Measurements from ENCODE around the gene AIPL1. TPM values are rescaled to one million over a fixed set of nuclear protein-coding genes. Genes with fewer than 3 reads are reported as not detected.

Gene AIPL1
- total RNA-seq, 1 experiment from 2014 or later: 0.46 TPM

GRCh38 chr17:6482105-6482455 lies 47.2 kb upstream of the AIPL1 start (continued):
- TF ChIP-seq ZNF423 (CRISPR knock-in tag; IDR thresholded peaks at IDR 0.05) (no peak), NFATC4 (CRISPR knock-in tag; IDR thresholded peaks at IDR 0.05) (no peak)

DNA sequence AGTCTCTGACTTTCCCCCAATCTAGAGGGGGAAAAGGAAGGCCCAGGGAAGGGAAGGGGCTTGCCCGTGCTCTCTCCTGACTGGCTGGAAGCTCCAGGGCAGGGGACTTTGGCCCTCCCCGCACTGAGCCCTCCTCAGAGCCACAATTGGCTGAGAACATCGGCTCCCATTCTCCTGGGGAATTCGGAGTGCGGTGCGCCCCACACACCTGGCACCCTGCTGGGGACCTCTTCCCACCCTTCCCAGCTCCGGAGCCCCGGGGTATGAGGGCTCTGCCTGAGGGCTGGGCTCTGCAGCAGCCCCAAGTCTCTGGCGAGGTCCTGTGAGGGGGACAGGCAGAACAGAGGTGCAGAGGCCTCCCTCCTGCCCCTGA lies 45.4 kb upstream of the AIPL1 start:
- no peaks in the 10 kb centered on the region for H3K27me3 Mint-ChIP-seq (ENCODE audit: low read depth)
- DNase-seq (ENCODE audit: low spot score): no peak
- ChIA-PET POLR2A (no interaction called here), CTCF (interaction anchor here (1.2 to 2.3 kb wide), 5 partner anchors 15 to 95 kb away, joined by 3 to 10 read pairs (median 5); no protein-coding TSS in a partner anchor)
- H3K4me3 Mint-ChIP-seq: no peak overlapping the region
- peaks cover 11% of the 10 kb centered on the region for H3K4me1 Mint-ChIP-seq
- H3K9me3 Mint-ChIP-seq: no peaks in the 10 kb centered on the region
- H3K27ac Mint-ChIP-seq: no peak overlapping the region
- no peaks in the 10 kb centered on the region for H3K36me3 Mint-ChIP-seq
- ATAC-seq: peak; percentile 88
- TF ChIP-seq, protein P1, sequence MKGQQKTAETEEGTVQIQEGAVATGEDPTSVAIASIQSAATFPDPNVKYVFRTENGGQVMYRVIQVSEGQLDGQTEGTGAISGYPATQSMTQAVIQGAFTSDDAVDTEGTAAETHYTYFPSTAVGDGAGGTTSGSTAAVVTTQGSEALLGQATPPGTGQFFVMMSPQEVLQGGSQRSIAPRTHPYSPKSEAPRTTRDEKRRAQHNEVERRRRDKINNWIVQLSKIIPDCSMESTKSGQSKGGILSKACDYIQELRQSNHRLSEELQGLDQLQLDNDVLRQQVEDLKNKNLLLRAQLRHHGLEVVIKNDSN (CRISPR knock-in tag; IDR thresholded peaks at IDR 0.05): no peak
- TF ChIP-seq, protein P2, sequence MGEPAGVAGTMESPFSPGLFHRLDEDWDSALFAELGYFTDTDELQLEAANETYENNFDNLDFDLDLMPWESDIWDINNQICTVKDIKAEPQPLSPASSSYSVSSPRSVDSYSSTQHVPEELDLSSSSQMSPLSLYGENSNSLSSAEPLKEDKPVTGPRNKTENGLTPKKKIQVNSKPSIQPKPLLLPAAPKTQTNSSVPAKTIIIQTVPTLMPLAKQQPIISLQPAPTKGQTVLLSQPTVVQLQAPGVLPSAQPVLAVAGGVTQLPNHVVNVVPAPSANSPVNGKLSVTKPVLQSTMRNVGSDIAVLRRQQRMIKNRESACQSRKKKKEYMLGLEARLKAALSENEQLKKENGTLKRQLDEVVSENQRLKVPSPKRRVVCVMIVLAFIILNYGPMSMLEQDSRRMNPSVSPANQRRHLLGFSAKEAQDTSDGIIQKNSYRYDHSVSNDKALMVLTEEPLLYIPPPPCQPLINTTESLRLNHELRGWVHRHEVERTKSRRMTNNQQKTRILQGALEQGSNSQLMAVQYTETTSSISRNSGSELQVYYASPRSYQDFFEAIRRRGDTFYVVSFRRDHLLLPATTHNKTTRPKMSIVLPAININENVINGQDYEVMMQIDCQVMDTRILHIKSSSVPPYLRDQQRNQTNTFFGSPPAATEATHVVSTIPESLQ (CRISPR knock-in tag; IDR thresholded peaks at IDR 0.05): no peak
- TF ChIP-seq JAZF1 (CRISPR knock-in tag; IDR thresholded peaks at IDR 0.05) (no peak), ZNF671 (CRISPR knock-in tag; IDR thresholded peaks at IDR 0.05) (no peak)
- TF ChIP-seq, protein P3, sequence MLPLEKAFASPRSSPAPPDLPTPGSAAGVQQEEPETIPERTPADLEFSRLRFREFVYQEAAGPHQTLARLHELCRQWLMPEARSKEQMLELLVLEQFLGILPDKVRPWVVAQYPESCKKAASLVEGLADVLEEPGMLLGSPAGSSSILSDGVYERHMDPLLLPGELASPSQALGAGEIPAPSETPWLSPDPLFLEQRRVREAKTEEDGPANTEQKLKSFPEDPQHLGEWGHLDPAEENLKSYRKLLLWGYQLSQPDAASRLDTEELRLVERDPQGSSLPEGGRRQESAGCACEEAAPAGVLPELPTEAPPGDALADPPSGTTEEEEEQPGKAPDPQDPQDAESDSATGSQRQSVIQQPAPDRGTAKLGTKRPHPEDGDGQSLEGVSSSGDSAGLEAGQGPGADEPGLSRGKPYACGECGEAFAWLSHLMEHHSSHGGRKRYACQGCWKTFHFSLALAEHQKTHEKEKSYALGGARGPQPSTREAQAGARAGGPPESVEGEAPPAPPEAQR (CRISPR knock-in tag; IDR thresholded peaks at IDR 0.05): no peak

DNA sequence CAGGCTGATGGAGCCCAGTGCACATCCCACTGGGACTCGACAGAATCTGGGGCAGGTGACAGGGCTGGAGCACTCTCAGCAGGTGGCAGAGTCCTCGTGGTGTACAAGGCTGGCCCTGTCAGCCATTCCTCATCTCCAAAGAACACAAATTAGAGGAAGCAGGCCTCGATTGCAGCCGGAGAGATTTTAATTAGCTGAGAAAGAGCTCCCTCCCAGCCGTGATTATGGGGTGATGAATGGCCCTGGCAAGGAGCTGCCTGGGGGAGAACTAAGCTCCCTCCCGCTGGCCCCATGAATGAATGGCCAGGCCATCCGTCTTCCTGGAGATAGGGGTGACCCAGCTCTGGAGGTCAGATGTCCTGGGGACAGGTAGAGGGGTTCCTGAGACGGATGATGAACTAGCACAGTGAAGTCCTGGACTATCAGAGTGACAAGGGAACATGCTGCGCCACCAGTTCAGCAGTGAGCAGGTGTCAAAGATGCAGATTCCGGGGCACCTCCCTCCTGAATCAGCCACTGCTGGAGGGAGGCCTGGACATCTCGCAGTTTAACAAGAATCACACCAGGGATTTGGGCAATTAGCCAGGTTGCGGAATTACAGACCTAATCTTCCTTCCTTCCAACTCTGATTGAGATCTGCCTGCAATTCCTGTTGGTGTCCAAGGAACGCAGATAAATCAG lies 44.8 kb upstream of the AIPL1 start:
- peaks cover 11% of the 10 kb centered on the region for H3K4me1 Mint-ChIP-seq
- ChIA-PET CTCF (interaction anchor here (1.2 to 2.3 kb wide), 5 partner anchors 16 to 95 kb away, joined by 3 to 10 read pairs (median 5); no protein-coding TSS in a partner anchor), POLR2A (no interaction called here)
- TF ChIP-seq ZNF121 (CRISPR knock-in tag; IDR thresholded peaks at IDR 0.05) (no peak), EMX1 (CRISPR knock-in tag; IDR thresholded peaks at IDR 0.05) (no peak), E2F1 (CRISPR knock-in tag; IDR thresholded peaks at IDR 0.05) (no peak), ZNF263 (CRISPR knock-in tag; IDR thresholded peaks at IDR 0.05; ENCODE audit: low read depth) (no peak), ZNF281 (CRISPR knock-in tag; IDR thresholded peaks at IDR 0.05) (no peak), ELF4 (CRISPR knock-in tag; IDR thresholded peaks at IDR 0.05; ENCODE audit: low read depth) (no peak), RELA (CRISPR knock-in tag; IDR thresholded peaks at IDR 0.05; ENCODE audit: borderline replicate concordance) (no peak), CBFB (CRISPR knock-in tag; IDR thresholded peaks at IDR 0.05; ENCODE audit: low read depth) (no peak), NFATC4 (CRISPR knock-in tag; IDR thresholded peaks at IDR 0.05) (no peak)
- TF ChIP-seq, protein P2 (CRISPR knock-in tag; IDR thresholded peaks at IDR 0.05): no peak
- TF ChIP-seq, protein P4, sequence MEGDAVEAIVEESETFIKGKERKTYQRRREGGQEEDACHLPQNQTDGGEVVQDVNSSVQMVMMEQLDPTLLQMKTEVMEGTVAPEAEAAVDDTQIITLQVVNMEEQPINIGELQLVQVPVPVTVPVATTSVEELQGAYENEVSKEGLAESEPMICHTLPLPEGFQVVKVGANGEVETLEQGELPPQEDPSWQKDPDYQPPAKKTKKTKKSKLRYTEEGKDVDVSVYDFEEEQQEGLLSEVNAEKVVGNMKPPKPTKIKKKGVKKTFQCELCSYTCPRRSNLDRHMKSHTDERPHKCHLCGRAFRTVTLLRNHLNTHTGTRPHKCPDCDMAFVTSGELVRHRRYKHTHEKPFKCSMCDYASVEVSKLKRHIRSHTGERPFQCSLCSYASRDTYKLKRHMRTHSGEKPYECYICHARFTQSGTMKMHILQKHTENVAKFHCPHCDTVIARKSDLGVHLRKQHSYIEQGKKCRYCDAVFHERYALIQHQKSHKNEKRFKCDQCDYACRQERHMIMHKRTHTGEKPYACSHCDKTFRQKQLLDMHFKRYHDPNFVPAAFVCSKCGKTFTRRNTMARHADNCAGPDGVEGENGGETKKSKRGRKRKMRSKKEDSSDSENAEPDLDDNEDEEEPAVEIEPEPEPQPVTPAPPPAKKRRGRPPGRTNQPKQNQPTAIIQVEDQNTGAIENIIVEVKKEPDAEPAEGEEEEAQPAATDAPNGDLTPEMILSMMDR (IDR thresholded peaks at IDR 0.05): no peak
- ATAC-seq: peak; percentile 12; the same call in 1 of the 2 replicates
- H3K36me3 Mint-ChIP-seq: no peaks in the 10 kb centered on the region
- H3K27me3 Mint-ChIP-seq (ENCODE audit: low read depth): no peaks in the 10 kb centered on the region
- H3K4me3 Mint-ChIP-seq: no peak overlapping the region
- no peak overlapping the region for H3K27ac Mint-ChIP-seq
- no peak for DNase-seq (ENCODE audit: low spot score)
- no peaks in the 10 kb centered on the region for H3K9me3 Mint-ChIP-seq

Data from WTC11 (cell line).